ENCODE measurements around the gene LGALS7. TPM values are rescaled to one million over a fixed set of nuclear protein-coding genes. Genes with fewer than 3 reads are reported as not detected.

The LGALS7 gene
- total and polyA plus RNA-seq, 2 of the 4 experiments (the other 2 are of a cell fraction): not detected

DNA sequence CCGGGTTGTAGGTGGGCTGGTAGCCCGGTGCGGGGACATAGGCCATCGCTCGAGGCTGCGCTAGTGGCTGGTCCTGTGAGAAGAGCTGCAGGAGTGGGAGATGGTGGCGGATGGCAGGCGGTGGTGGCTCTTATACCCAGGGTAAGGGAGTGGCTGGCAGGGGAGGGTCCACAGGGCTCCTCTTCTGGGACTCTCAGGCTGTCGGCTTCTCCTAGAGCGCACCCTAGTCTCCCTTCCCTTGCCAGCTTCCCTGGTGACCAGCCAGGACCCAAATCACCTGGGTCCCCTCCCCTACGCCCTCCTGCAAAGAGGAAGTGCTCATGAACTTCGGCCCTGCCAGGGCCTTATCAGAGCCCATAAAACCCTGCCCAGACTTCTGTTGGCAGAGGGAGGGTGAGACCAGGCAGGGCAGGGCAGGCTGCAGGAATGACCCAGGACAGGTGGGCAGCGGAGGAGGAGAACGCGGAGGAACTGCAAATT, 39.6 kb upstream of the LGALS7 start, which contains the start of gene LGALS4:
Gene LGALS4, minus strand, starts transcription at position 105 of the 480 bp plus-strand sequence. Its CDS starts 59 bp downstream, at position 46.
- H4K5ac ChIP-seq (ENCODE audit: low read depth, low read length): no peak within 1 kb of the TSS
- no peak within 1 kb of the TSS for H3K23ac ChIP-seq (ENCODE audit: low read depth, low read length)
- H4K20me1 ChIP-seq (ENCODE audit: insufficient read depth, low read length): no peaks in the 10 kb centered on the region
- no peak within 1 kb of the TSS for H4K8ac ChIP-seq (ENCODE audit: low read depth in 2 of 2, low read length in 2 of 2)
- DNase-seq (no peak), ATAC-seq (ENCODE audit: low read depth) (no peak)
- no peaks in the 10 kb centered on the region for H3K79me1 ChIP-seq (ENCODE audit: low read depth in 1 of 2, low read length in 2 of 2)
- H3K36me3 ChIP-seq (ENCODE audit: control insufficient read depth, insufficient read depth, low read length): peaks cover 25% of the 10 kb centered on the region
- H3K27ac ChIP-seq (ENCODE audit: insufficient read depth, low read length): no peak within 1 kb of the TSS
- 0 out of 2 replicates have a peak, but pooled peaks cover 6% of the 10 kb centered on the region for H3K9me1 ChIP-seq (ENCODE audit: insufficient read depth, low read length)
- no peak within 1 kb of the TSS for H3K4me3 ChIP-seq (ENCODE audit: insufficient read depth, low read depth, low read length)
- ChIA-PET POLR2A (ENCODE audit: unreplicated experiment) (no interaction called here), CTCF (no interaction called here)
- no peak within 1 kb of the TSS for H3K4ac ChIP-seq (ENCODE audit: low read depth, low read length)
- H3K4me1 ChIP-seq (ENCODE audit: control insufficient read depth, insufficient read depth, low read length): no peaks in the 10 kb centered on the region
- no peak within 1 kb of the TSS for H2BK20ac ChIP-seq (ENCODE audit: low read depth, low read length)
- no peaks in the 10 kb centered on the region for H3K9me3 ChIP-seq (ENCODE audit: control insufficient read depth, insufficient read depth, low read length)
- in situ Hi-C loops (cut with MboI; ENCODE audit: low sequenced_read_pairs): no loop called here
- intact Hi-C loops (cut with micrococcal nuclease): no loop called here
- H3K18ac ChIP-seq (ENCODE audit: low read depth, low read length): no peak within 1 kb of the TSS
- no peaks in the 10 kb centered on the region for H3K27me3 ChIP-seq (ENCODE audit: control insufficient read depth, insufficient read depth, low read length)
- H3K4me2 ChIP-seq (ENCODE audit: low read depth, low read length): no peak within 1 kb of the TSS
- H2AK9ac ChIP-seq (replicated peaks; ENCODE audit: low read depth, low read length, poor library complexity): peak within 1 kb of the TSS; percentile 72
- H2BK5ac ChIP-seq (ENCODE audit: low read depth, low read length, poor library complexity, severe bottlenecking): no peak within 1 kb of the TSS
- H4K91ac ChIP-seq (ENCODE audit: insufficient read depth, low read depth, low read length): no peak within 1 kb of the TSS
- no peak within 1 kb of the TSS for H2BK120ac ChIP-seq (ENCODE audit: low read depth, low read length)
- H3K56ac ChIP-seq (ENCODE audit: extremely low read depth, insufficient read depth, low read length): no peak within 1 kb of the TSS
- H2AK5ac ChIP-seq (ENCODE audit: low read depth, low read length): no peak within 1 kb of the TSS
- no peak within 1 kb of the TSS for H2BK15ac ChIP-seq (ENCODE audit: low read depth, low read length)
- TF ChIP-seq RFX5 (IDR thresholded peaks at IDR 0.05; ENCODE audit: low read depth, low read length): no peak
- no peak for TF ChIP-seq MXI1 (IDR thresholded peaks at IDR 0.05; ENCODE audit: borderline replicate concordance, low read depth, low read length)
- no peak for TF ChIP-seq RCOR1 (IDR thresholded peaks at IDR 0.05; ENCODE audit: insufficient replicate concordance, low read length)
- TF ChIP-seq CEBPB (IDR thresholded peaks at IDR 0.05; ENCODE audit: low read depth, low read length): no peak
- TF ChIP-seq BHLHE40 (IDR thresholded peaks at IDR 0.05; ENCODE audit: low read depth, low read length): no peak
- TF ChIP-seq, protein P1, sequence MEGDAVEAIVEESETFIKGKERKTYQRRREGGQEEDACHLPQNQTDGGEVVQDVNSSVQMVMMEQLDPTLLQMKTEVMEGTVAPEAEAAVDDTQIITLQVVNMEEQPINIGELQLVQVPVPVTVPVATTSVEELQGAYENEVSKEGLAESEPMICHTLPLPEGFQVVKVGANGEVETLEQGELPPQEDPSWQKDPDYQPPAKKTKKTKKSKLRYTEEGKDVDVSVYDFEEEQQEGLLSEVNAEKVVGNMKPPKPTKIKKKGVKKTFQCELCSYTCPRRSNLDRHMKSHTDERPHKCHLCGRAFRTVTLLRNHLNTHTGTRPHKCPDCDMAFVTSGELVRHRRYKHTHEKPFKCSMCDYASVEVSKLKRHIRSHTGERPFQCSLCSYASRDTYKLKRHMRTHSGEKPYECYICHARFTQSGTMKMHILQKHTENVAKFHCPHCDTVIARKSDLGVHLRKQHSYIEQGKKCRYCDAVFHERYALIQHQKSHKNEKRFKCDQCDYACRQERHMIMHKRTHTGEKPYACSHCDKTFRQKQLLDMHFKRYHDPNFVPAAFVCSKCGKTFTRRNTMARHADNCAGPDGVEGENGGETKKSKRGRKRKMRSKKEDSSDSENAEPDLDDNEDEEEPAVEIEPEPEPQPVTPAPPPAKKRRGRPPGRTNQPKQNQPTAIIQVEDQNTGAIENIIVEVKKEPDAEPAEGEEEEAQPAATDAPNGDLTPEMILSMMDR (conservative IDR thresholded peaks at IDR 0.05; ENCODE audit: low read depth, low read length): no peak
- no peak for TF ChIP-seq SMC3 (IDR thresholded peaks at IDR 0.05; ENCODE audit: low read depth, low read length)
- 94% methylated on average over 5 of the region's 15 CpGs; no CpG with 5 or more reads in 1 of the 2 experiments for WGBS, 2 experiments (ENCODE audit: extremely low coverage in 2 of 2, insufficient read length in 1 of 2)
- no peak within 1 kb of the TSS for H3K9ac ChIP-seq (ENCODE audit: low read depth, low read length)
- dilution Hi-C loops (cut with HindIII; ENCODE audit: low sequenced_read_pairs, unreplicated experiment): no loop called here
- H3K14ac ChIP-seq (replicated peaks; ENCODE audit: low read depth, low read length): no peak within 1 kb of the TSS
- peak within 1 kb of the TSS; percentile 21 for H2AFZ ChIP-seq (replicated peaks; ENCODE audit: low read length, poor library complexity)
- no TSS peak for BruUV-seq (replicated peaks)
